PC-9 (cell line): ENCODE measurements around the gene ATXN1. TPM values are rescaled to one million over a fixed set of nuclear protein-coding genes. Genes with fewer than 3 reads are reported as not detected.

Experiments used
- BruUV-seq: library from RNA; stranded (reverse); fragments of 400-500 nt; replicated peaks from 2 replicates; lab custom pipeline; 2021; lab: Mats Ljungman, UMichigan
- CTCF ChIA-PET: fragments of 300-600 bp; sonication (Branson Sonifier 250); formaldehyde crosslinking; loops from one replicate; lab custom pipeline; 2022; ENCODE audit warnings: antibody characterized with exemption; lab: Charles Lee
- POLR2A ChIA-PET: fragments of 300-600 bp; sonication (Branson Sonifier 250); formaldehyde crosslinking; loops from one replicate; lab custom pipeline; 2022; ENCODE audit warnings: antibody characterized with exemption; ENCODE audit not compliant: unreplicated experiment; lab: Charles Lee
- DNase-seq, 2 experiments: peaks; one replicate each; pipeline versions ENCODE4 v3.0.0 to v3.0.0-alpha.2; 2015 to 2022; ENCODE audit warnings: mixed read lengths in 1 of 2
- H2AFZ ChIP-seq: fragments of 200-600 bp; sonication (generic); 2 replicates; pipeline ENCODE4 v1.8.1; 2017; ENCODE audit warnings: antibody characterized with exemption
- H3F3A ChIP-seq: fragments of 200-600 bp; sonication (generic); 2 replicates; pipeline ENCODE4 v1.8.1; 2017; ENCODE audit warnings: antibody characterized with exemption, mild to moderate bottlenecking, low read depth; ENCODE audit not compliant: insufficient read depth
- H3K27ac ChIP-seq: fragments of 200-600 bp; sonication (generic); 2 replicates; pipeline ENCODE4 v1.6.1; 2016; ENCODE audit warnings: mixed run types
- H3K27me3 ChIP-seq: fragments of 200-600 bp; sonication (generic); 2 replicates; pipeline ENCODE4 v1.6.1; 2016; ENCODE audit warnings: low read depth, mixed run types; ENCODE audit not compliant: insufficient read depth
- H3K36me3 ChIP-seq: fragments of 200-600 bp; sonication (generic); 2 replicates; pipeline ENCODE4 v1.6.1; 2016; ENCODE audit warnings: low read depth, mixed run types
- H3K4me1 ChIP-seq: fragments of 200-600 bp; sonication (generic); replicated peaks from 2 replicates; pipeline ENCODE4 v1.6.1; 2016; ENCODE audit warnings: mixed run types; ENCODE audit not compliant: insufficient read depth
- H3K4me2 ChIP-seq: fragments of 200-600 bp; sonication (generic); 2 replicates; pipeline ENCODE4 v1.6.1; 2017; ENCODE audit warnings: mixed run types
- H3K4me3 ChIP-seq: fragments of 200-600 bp; sonication (generic); 2 replicates; pipeline ENCODE4 v1.6.1; 2016; ENCODE audit warnings: mixed run types
- H3K79me2 ChIP-seq: fragments of 200-600 bp; sonication (generic); 2 replicates; pipeline ENCODE4 v1.6.1; 2017; ENCODE audit warnings: low read depth, mixed run types
- H3K9me2 ChIP-seq: fragments of 200-600 bp; sonication (generic); 2 replicates; pipeline ENCODE4 v1.8.1; 2017; ENCODE audit warnings: mild to moderate bottlenecking; ENCODE audit not compliant: insufficient read depth
- H3K9me3 ChIP-seq: fragments of 200-600 bp; sonication (generic); 2 replicates; pipeline ENCODE4 v1.8.1; 2016; ENCODE audit warnings: low read depth; ENCODE audit not compliant: insufficient read depth
- H4K20me1 ChIP-seq: fragments of 200-600 bp; sonication (generic); 2 replicates; pipeline ENCODE4 v1.8.1; 2017; ENCODE audit not compliant: insufficient read depth
- CTCF ChIP-seq: fragments of 200-600 bp; sonication (generic); conservative IDR thresholded peaks from 2 replicates; pipeline ENCODE4 v1.6.1; 2017; ENCODE audit warnings: mixed run types, antibody characterized with exemption, mild to moderate bottlenecking, moderate library complexity
- EZH2 ChIP-seq: fragments of 200-600 bp; sonication (generic); IDR thresholded peaks from 2 replicates; pipeline ENCODE4 v1.8.0; 2017; ENCODE audit warnings: antibody characterized with exemption, low read depth
- intact Hi-C: fragments of 100-400 bp; cut with micrococcal nuclease; formaldehyde crosslinking; loops from one replicate; pipeline ENCODE4 v1.10.0; 2022; ENCODE audit not compliant: unreplicated experiment
- total RNA-seq: library from RNA; stranded (reverse); gene quantifications from 2 replicates; pipeline ENCODE4 v1.2.3, GENCODE V29; 2021

The ATXN1 gene
- total RNA-seq, 1 experiment from 2014 or later, result 42.7 TPM

GRCh38 chr6:16252686-16253299, 508.5 kb downstream of the ATXN1 start:
- H3K9me3 ChIP-seq, result no peaks in the 10 kb centered on the region
- H3K9me2 ChIP-seq, result no peaks in the 10 kb centered on the region
- intact Hi-C loops, result no loop called here
- H3K4me3 ChIP-seq, result no peak overlapping the region
- H2AFZ ChIP-seq, result no peak overlapping the region
- DNase-seq, result no peak
- H3K4me1 ChIP-seq, result no peaks in the 10 kb centered on the region
- TF ChIP-seq CTCF (no peak), EZH2 (no peak)
- CTCF ChIA-PET, result no interaction called here
- H3K27ac ChIP-seq, result no peak overlapping the region
- no peak overlapping the region for H3K4me2 ChIP-seq
- peaks cover 17% of the 10 kb centered on the region for H3K27me3 ChIP-seq
- H3K36me3 ChIP-seq, result no peaks in the 10 kb centered on the region
- no TSS peak for BruUV-seq
- H4K20me1 ChIP-seq, result no peaks in the 10 kb centered on the region
- H3K79me2 ChIP-seq, result no peaks in the 10 kb centered on the region
- H3F3A ChIP-seq, result no peaks in the 10 kb centered on the region
- POLR2A ChIA-PET, result no interaction called here

- ChIA-PET CTCF (interaction anchor here (0.6 kb wide), 1 partner anchor 41 kb away, joined by 4 read pairs; no protein-coding TSS in a partner anchor), POLR2A (no interaction called here)
- BruUV-seq, result no TSS peak
- Histone ChIP-seq H3K4me1 (no peaks in the 10 kb centered on the region), H3K9me2 (no peaks in the 10 kb centered on the region), H3K79me2 (no peaks in the 10 kb centered on the region), H2AFZ (no peak overlapping the region), H3K4me3 (no peak overlapping the region), H3F3A (no peaks in the 10 kb centered on the region), H3K36me3 (no peaks in the 10 kb centered on the region), H3K27me3 (peaks cover 22% of the 10 kb centered on the region), H3K4me2 (no peak overlapping the region), H3K27ac (no peak overlapping the region), H4K20me1 (no peaks in the 10 kb centered on the region), H3K9me3 (no peaks in the 10 kb centered on the region)
- intact Hi-C loops, result no loop called here
- no peak for DNase-seq
- TF ChIP-seq EZH2, result no peak
- TF ChIP-seq CTCF, result no peak
These were observed 509.6 kb downstream of the ATXN1 start for GRCh38 chr6:16251706-16252105.

GRCh38 chr6:16249971-16250370, 511.3 kb downstream of the ATXN1 start:
- H3F3A ChIP-seq, result no peaks in the 10 kb centered on the region
- BruUV-seq, result no TSS peak
- intact Hi-C loops, result no loop called here
- H3K27me3 ChIP-seq, result peaks cover 38% of the 10 kb centered on the region
- no peak overlapping the region for H3K4me2 ChIP-seq
- no peak overlapping the region for H3K27ac ChIP-seq
- H4K20me1 ChIP-seq, result no peaks in the 10 kb centered on the region
- H3K9me2 ChIP-seq, result no peaks in the 10 kb centered on the region
- DNase-seq, result no peak
- H2AFZ ChIP-seq, result no peak overlapping the region
- ChIA-PET CTCF (no interaction called here), POLR2A (no interaction called here)
- H3K36me3 ChIP-seq, result no peaks in the 10 kb centered on the region
- H3K79me2 ChIP-seq, result no peaks in the 10 kb centered on the region
- H3K4me1 ChIP-seq, result no peaks in the 10 kb centered on the region
- H3K9me3 ChIP-seq, result no peaks in the 10 kb centered on the region
- H3K4me3 ChIP-seq, result no peak overlapping the region
- TF ChIP-seq EZH2 (no peak), CTCF (no peak)
